ENCODE results near the gene GID4.

- TF ChIP-seq CTCF (conservative IDR thresholded peaks at IDR 0.05; ENCODE audit: low read length) (no peak), EZH2phosphoT487 (IDR thresholded peaks at IDR 0.05; ENCODE audit: borderline replicate concordance) (no peak)
These were observed 19.4 kb upstream of the GID4 start for GRCh38 chr17:18019838-18020154.

All from Loucy (cell line).